Measurements from ENCODE around the gene TMEM207. TPM values are rescaled to one million over a fixed set of nuclear protein-coding genes. Genes with fewer than 3 reads are reported as not detected.

The TMEM207 gene
- total and polyA plus RNA-seq, 2 donors (not counting 1 experiment from before 2014, with no cell fraction given), result not detected

GRCh38 chr3:190444576-190445145 lies 5.0 kb downstream of the TMEM207 start:
- DNase-seq (ENCODE audit: low read depth in 2 of 2), result peak in 1 of 2 donors; percentile 45
- no peaks in the 10 kb centered on the region for H4K20me1 ChIP-seq (ENCODE audit: control insufficient read depth, extremely low read depth, insufficient read depth, low read length)
- no peak overlapping the region for H3K4me2 ChIP-seq (ENCODE audit: extremely low read depth, insufficient read depth, low read length)
- H3K9ac ChIP-seq (ENCODE audit: insufficient read depth, low read length), result no peak overlapping the region
- H3K27me3 ChIP-seq (ENCODE audit: control insufficient read depth, insufficient read depth, low read length), result no peaks in the 10 kb centered on the region
- no peak overlapping the region for H2AFZ ChIP-seq (ENCODE audit: low read length)
- no peak overlapping the region for H3K27ac ChIP-seq (ENCODE audit: insufficient read depth, low read length)
- H3K4me1 ChIP-seq (ENCODE audit: control insufficient read depth, extremely low read depth, insufficient read depth, low read length), result no peaks in the 10 kb centered on the region
- H3K4me3 ChIP-seq (replicated peaks in 1 of 4; ENCODE audit: control extremely low read depth in 1 of 4, insufficient read depth in 1 of 4, low read depth in 3 of 4, low read length in 4 of 4), result no peak overlapping the region
- no peaks in the 10 kb centered on the region for H3K79me2 ChIP-seq (ENCODE audit: control insufficient read depth, insufficient read depth, low read length)
- H3K9me3 ChIP-seq (ENCODE audit: control insufficient read depth, insufficient read depth, low read depth, low read length), result no peaks in the 10 kb centered on the region
- TF ChIP-seq EZH2 (IDR thresholded peaks at IDR 0.05; ENCODE audit: low read length, missing control alignments) (no peak), CTCF (conservative IDR thresholded peaks at IDR 0.05 in 1 of 2, IDR thresholded peaks at IDR 0.05 in 1 of 2; ENCODE audit: low read depth in 1 of 2, low read length in 2 of 2) (no peak)
- no peaks in the 10 kb centered on the region for H3K36me3 ChIP-seq (ENCODE audit: control insufficient read depth, insufficient read depth, low read length)

GRCh38 chr3:190444006-190444405 lies 5.7 kb downstream of the TMEM207 start:
- H3K4me2 ChIP-seq (ENCODE audit: extremely low read depth, insufficient read depth, low read length), result no peak overlapping the region
- TF ChIP-seq CTCF (conservative IDR thresholded peaks at IDR 0.05 in 1 of 2, IDR thresholded peaks at IDR 0.05 in 1 of 2; ENCODE audit: low read depth in 1 of 2, low read length in 2 of 2), result no peak
- TF ChIP-seq EZH2 (IDR thresholded peaks at IDR 0.05; ENCODE audit: low read length, missing control alignments), result no peak
- no peaks in the 10 kb centered on the region for H3K79me2 ChIP-seq (ENCODE audit: control insufficient read depth, insufficient read depth, low read length)
- H3K4me3 ChIP-seq (replicated peaks in 1 of 4; ENCODE audit: control extremely low read depth in 1 of 4, insufficient read depth in 1 of 4, low read depth in 3 of 4, low read length in 4 of 4), result no peak overlapping the region
- no peak overlapping the region for H3K27ac ChIP-seq (ENCODE audit: insufficient read depth, low read length)
- H3K9me3 ChIP-seq (ENCODE audit: control insufficient read depth, insufficient read depth, low read depth, low read length), result no peaks in the 10 kb centered on the region
- no peak for DNase-seq (ENCODE audit: low read depth in 2 of 2)
- no peak overlapping the region for H2AFZ ChIP-seq (ENCODE audit: low read length)
- H3K4me1 ChIP-seq (ENCODE audit: control insufficient read depth, extremely low read depth, insufficient read depth, low read length), result no peaks in the 10 kb centered on the region
- H4K20me1 ChIP-seq (ENCODE audit: control insufficient read depth, extremely low read depth, insufficient read depth, low read length), result no peaks in the 10 kb centered on the region
- no peaks in the 10 kb centered on the region for H3K27me3 ChIP-seq (ENCODE audit: control insufficient read depth, insufficient read depth, low read length)
- no peak overlapping the region for H3K9ac ChIP-seq (ENCODE audit: insufficient read depth, low read length)
- H3K36me3 ChIP-seq (ENCODE audit: control insufficient read depth, insufficient read depth, low read length), result no peaks in the 10 kb centered on the region

GRCh38 chr3:190443257-190443656 lies 6.4 kb downstream of the TMEM207 start:
- H3K36me3 ChIP-seq (ENCODE audit: control insufficient read depth, insufficient read depth, low read length), result no peaks in the 10 kb centered on the region
- no peak overlapping the region for H3K27ac ChIP-seq (ENCODE audit: insufficient read depth, low read length)
- H4K20me1 ChIP-seq (ENCODE audit: control insufficient read depth, extremely low read depth, insufficient read depth, low read length), result no peaks in the 10 kb centered on the region
- H3K4me3 ChIP-seq (replicated peaks in 1 of 4; ENCODE audit: control extremely low read depth in 1 of 4, insufficient read depth in 1 of 4, low read depth in 3 of 4, low read length in 4 of 4), result no peak overlapping the region
- H3K27me3 ChIP-seq (ENCODE audit: control insufficient read depth, insufficient read depth, low read length), result no peaks in the 10 kb centered on the region
- TF ChIP-seq CTCF (conservative IDR thresholded peaks at IDR 0.05 in 1 of 2, IDR thresholded peaks at IDR 0.05 in 1 of 2; ENCODE audit: low read depth in 1 of 2, low read length in 2 of 2), result peak; percentile 44 to 54
- no peak for TF ChIP-seq EZH2 (IDR thresholded peaks at IDR 0.05; ENCODE audit: low read length, missing control alignments)
- peak in 1 of 2 donors; percentile 43 for DNase-seq (ENCODE audit: low read depth in 2 of 2)
- H3K9me3 ChIP-seq (ENCODE audit: control insufficient read depth, insufficient read depth, low read depth, low read length), result no peaks in the 10 kb centered on the region
- H3K4me1 ChIP-seq (ENCODE audit: control insufficient read depth, extremely low read depth, insufficient read depth, low read length), result no peaks in the 10 kb centered on the region
- H3K9ac ChIP-seq (ENCODE audit: insufficient read depth, low read length), result no peak overlapping the region
- no peaks in the 10 kb centered on the region for H3K79me2 ChIP-seq (ENCODE audit: control insufficient read depth, insufficient read depth, low read length)
- H3K4me2 ChIP-seq (ENCODE audit: extremely low read depth, insufficient read depth, low read length), result no peak overlapping the region
- peak overlapping the region; percentile 14 for H2AFZ ChIP-seq (ENCODE audit: low read length)
